H1 (cell line): ENCODE data around the gene TTC22. TPM values are rescaled to one million over a fixed set of nuclear protein-coding genes. Genes with fewer than 3 reads are reported as not detected.

Experiments used
- CTCF ChIA-PET: fragments of 300-600 bp; sonication (Branson Sonifier 250); formaldehyde crosslinking; loops from one replicate; lab custom pipeline; 2021; ENCODE audit not compliant: partially characterized antibody; lab: Charles Lee
- POLR2A ChIA-PET: fragments of 300-600 bp; sonication (Branson Sonifier 250); formaldehyde crosslinking; loops from one replicate; lab custom pipeline; 2021; ENCODE audit warnings: inconsistent platforms; ENCODE audit not compliant: partially characterized antibody; lab: Charles Lee
- DNase-seq, 2 experiments: peaks; one replicate each; pipeline versions ENCODE4 v3.0.0 to v3.0.0-alpha.2; 2010 to 2022; ENCODE audit warnings: low spot score in 2 of 2, low read depth in 1 of 2, mixed read lengths in 1 of 2
- FAIRE-seq: peaks from 2 replicates; lab custom pipeline; 2011; peaks lifted over from hg19 to GRCh38; lab: Jason Lieb, UNC
- H2AFZ ChIP-seq: 2 replicates; pipeline ENCODE4 v1.8.1; 2012; ENCODE audit warnings: low read length, inconsistent platforms
- H2AK5ac ChIP-seq: 2 replicates; pipeline ENCODE4 v1.6.1; 2013; ENCODE audit warnings: low read depth, low read length
- H2BK120ac ChIP-seq: replicated peaks from 2 replicates; pipeline ENCODE3; 2013; ENCODE audit warnings: low read depth, low read length, inconsistent platforms
- H2BK12ac ChIP-seq: 2 replicates; pipeline ENCODE4 v1.6.1; 2013; ENCODE audit warnings: low read depth, low read length
- H2BK15ac ChIP-seq: 2 replicates; pipeline ENCODE4 v1.6.1; 2013; ENCODE audit warnings: low read length
- H2BK20ac ChIP-seq: 2 replicates; pipeline ENCODE4 v1.6.1; 2013; ENCODE audit warnings: low read length
- H2BK5ac ChIP-seq: 2 replicates; pipeline ENCODE4 v1.6.1; 2013; ENCODE audit warnings: low read depth, low read length
- H3K14ac ChIP-seq: 2 replicates; pipeline ENCODE4 v1.6.1; 2013; ENCODE audit warnings: inconsistent platforms; ENCODE audit not compliant: insufficient read length
- H3K18ac ChIP-seq: 2 replicates; pipeline ENCODE4 v1.6.1; 2013; ENCODE audit warnings: low read length; ENCODE audit errors: extremely low read depth
- H3K23ac ChIP-seq: 2 replicates; pipeline ENCODE4 v1.6.1; 2013; ENCODE audit warnings: inconsistent platforms; ENCODE audit not compliant: insufficient read length
- H3K23me2 ChIP-seq: 2 replicates; pipeline ENCODE4 v1.6.1; 2013; ENCODE audit warnings: low read depth, low read length
- H3K27ac ChIP-seq: 2 replicates; pipeline ENCODE4 v1.6.1; 2011; ENCODE audit warnings: low read depth, low read length, inconsistent platforms
- H3K27me3 ChIP-seq, 4 experiments: replicated peaks in 1 of 4; 1 replicate in 1 of 4; 2 replicates in 3 of 4; pipeline versions ENCODE4 v1.6.1 to v1.8.1; 2011 to 2013; ENCODE audit warnings: low read length in 3 of 4, mild to moderate bottlenecking in 3 of 4, inconsistent platforms in 2 of 4, mixed read lengths in 2 of 4, moderate library complexity in 1 of 4; ENCODE audit not compliant: control insufficient read depth in 3 of 4, insufficient read depth in 3 of 4; ENCODE audit errors: extremely low read depth in 1 of 4
- H3K36me3 ChIP-seq, 4 experiments: 2 replicates each; pipeline versions ENCODE4 v1.6.1 to v1.8.1; 2011 to 2013; ENCODE audit warnings: mild to moderate bottlenecking in 4 of 4, low read length in 3 of 4, moderate library complexity in 2 of 4, control low read depth in 1 of 4, inconsistent platforms in 1 of 4; ENCODE audit not compliant: insufficient read depth in 4 of 4, control insufficient read depth in 2 of 4
- H3K4ac ChIP-seq: replicated peaks from 2 replicates; pipeline ENCODE3; 2013; ENCODE audit warnings: low read length, low read depth, mixed read lengths, inconsistent platforms; ENCODE audit not compliant: insufficient read length
- H3K4me1 ChIP-seq, 4 experiments: replicated peaks in 1 of 4; 1 replicate in 1 of 4; 2 replicates in 3 of 4; pipeline versions ENCODE4 v1.6.1 to v1.8.1; 2011 to 2013; ENCODE audit warnings: low read length in 3 of 4, inconsistent platforms in 2 of 4, mixed read lengths in 1 of 4; ENCODE audit not compliant: insufficient read depth in 4 of 4, control insufficient read depth in 3 of 4
- H3K4me2 ChIP-seq, 2 experiments: 2 replicates each; pipeline versions ENCODE4 v1.6.1 to v1.8.1; 2011 to 2013; ENCODE audit warnings: low read depth in 2 of 2, low read length in 2 of 2, control low read depth in 1 of 2, inconsistent platforms in 1 of 2, mild to moderate bottlenecking in 1 of 2; ENCODE audit not compliant: insufficient read depth in 1 of 2
- H3K4me3 ChIP-seq, 4 experiments: fragments of 200-600, 300-600 bp in 1 of 4; sonication (generic), shearing (Covaris generic), sonication (Bioruptor Twin) in 1 of 4; 2 replicates each; pipeline versions ENCODE4 v1.5.1 to v1.8.1; 2011 to 2016; ENCODE audit warnings: low read length in 4 of 4, low read depth in 3 of 4, control low read depth in 2 of 4, inconsistent platforms in 2 of 4, mild to moderate bottlenecking in 2 of 4, mixed read lengths in 1 of 4, moderate library complexity in 1 of 4; ENCODE audit not compliant: insufficient read depth in 2 of 4; ENCODE audit errors: extremely low read depth in 1 of 4
- H3K56ac ChIP-seq: replicated peaks from 2 replicates; pipeline ENCODE3; 2013; ENCODE audit warnings: low read depth, mild to moderate bottlenecking, mixed read lengths, low read length, inconsistent platforms; ENCODE audit not compliant: insufficient read length
- H3K79me1 ChIP-seq: 2 replicates; pipeline ENCODE4 v1.6.1; 2013; ENCODE audit warnings: low read depth, low read length, control low read depth
- H3K79me2 ChIP-seq, 2 experiments: 2 replicates each; pipeline versions ENCODE4 v1.6.1 to v1.8.1; 2012 to 2013; ENCODE audit warnings: low read length in 2 of 2, mild to moderate bottlenecking in 2 of 2, inconsistent platforms in 1 of 2; ENCODE audit not compliant: insufficient read depth in 2 of 2, control insufficient read depth in 1 of 2
- H3K9ac ChIP-seq, 4 experiments: replicated peaks in 1 of 4; 1 replicate in 1 of 4; 2 replicates in 3 of 4; pipeline versions ENCODE4 v1.6.1 to v1.8.1; 2011 to 2013; ENCODE audit warnings: low read depth in 3 of 4, low read length in 3 of 4, control low read depth in 2 of 4, mild to moderate bottlenecking in 2 of 4, moderate library complexity in 2 of 4, inconsistent platforms in 1 of 4; ENCODE audit errors: extremely low read depth in 1 of 4
- H3K9me3 ChIP-seq, 2 experiments: 2 replicates each; pipeline versions ENCODE4 v1.6.1 to v1.8.1; 2012 to 2013; ENCODE audit warnings: mild to moderate bottlenecking in 2 of 2, moderate library complexity in 2 of 2, control low read depth in 1 of 2, inconsistent platforms in 1 of 2, low read depth in 1 of 2, low read length in 1 of 2, mixed read lengths in 1 of 2; ENCODE audit not compliant: insufficient read depth in 2 of 2
- H4K20me1 ChIP-seq, 2 experiments: replicated peaks in 1 of 2; 2 replicates each; pipeline versions ENCODE3 to v1.8.1; 2011 to 2013; ENCODE audit warnings: inconsistent platforms in 2 of 2, low read length in 2 of 2, mild to moderate bottlenecking in 1 of 2; ENCODE audit not compliant: insufficient read depth in 2 of 2, control insufficient read depth in 1 of 2
- H4K5ac ChIP-seq: 2 replicates; pipeline ENCODE4 v1.6.1; 2013; ENCODE audit warnings: low read length, low read depth, mixed read lengths, inconsistent platforms; ENCODE audit not compliant: insufficient read length
- H4K8ac ChIP-seq: 2 replicates; pipeline ENCODE4 v1.8.0; 2013; ENCODE audit warnings: mild to moderate bottlenecking, moderate library complexity, low read length, inconsistent platforms; ENCODE audit not compliant: insufficient read depth; ENCODE audit errors: extremely low read depth
- H4K91ac ChIP-seq: replicated peaks from 2 replicates; pipeline ENCODE3; 2013; ENCODE audit warnings: low read length, mixed read lengths, inconsistent platforms; ENCODE audit not compliant: insufficient read length
- BACH1 ChIP-seq: IDR thresholded peaks from 2 replicates; pipeline ENCODE4 v1.6.1; 2012; ENCODE audit warnings: low read length, improper control_type of control experiment
- CHD1 ChIP-seq: IDR thresholded peaks from 2 replicates; pipeline ENCODE4 v1.6.1; 2012; ENCODE audit warnings: low read depth, low read length, improper control_type of control experiment
- CHD2 ChIP-seq: IDR thresholded peaks from 2 replicates; pipeline ENCODE4 v1.6.1; 2012; ENCODE audit warnings: low read length, improper control_type of control experiment
- EGR1 ChIP-seq: IDR thresholded peaks from 2 replicates; pipeline ENCODE4 v1.6.1; 2011; ENCODE audit warnings: low read depth, low read length, borderline replicate concordance
- EZH2 ChIP-seq: fragments of 200-600 bp; sonication (generic); IDR thresholded peaks from 2 replicates; pipeline ENCODE4 v1.7.1; 2012; ENCODE audit warnings: low read depth, mild to moderate bottlenecking, moderate library complexity, low read length, inconsistent platforms; ENCODE audit not compliant: severe bottlenecking
- HDAC6 ChIP-seq: IDR thresholded peaks from one replicate; pipeline ENCODE4 v1.7.1; 2012; ENCODE audit warnings: low read depth, mild to moderate bottlenecking, inconsistent platforms, low read length, moderate library complexity
- MAX ChIP-seq: IDR thresholded peaks from 2 replicates; pipeline ENCODE4 v1.6.1; 2012; ENCODE audit warnings: inconsistent platforms
- POLR2AphosphoS5 ChIP-seq: IDR thresholded peaks from 2 replicates; pipeline ENCODE4 v1.6.1; 2011; ENCODE audit warnings: low read depth, low read length
- SP1 ChIP-seq: IDR thresholded peaks from 2 replicates; pipeline ENCODE4 v1.6.1; 2011; ENCODE audit warnings: low read depth, low read length
- SUZ12 ChIP-seq: fragments of 200-600 bp; sonication (generic); IDR thresholded peaks from 2 replicates; pipeline ENCODE4 v1.6.1; 2012; ENCODE audit warnings: mild to moderate bottlenecking, inconsistent platforms, low read length, moderate library complexity, mixed read lengths
- TAF7 ChIP-seq: optimal IDR thresholded peaks from 2 replicates; pipeline ENCODE3; 2011; ENCODE audit warnings: low read depth, mild to moderate bottlenecking, inconsistent platforms, low read length, moderate library complexity, borderline replicate concordance
- TCF12 ChIP-seq: IDR thresholded peaks from 2 replicates; pipeline ENCODE4 v1.6.1; 2011; ENCODE audit warnings: low read depth, mild to moderate bottlenecking, low read length
- WGBS, 2 experiments: shearing (Covaris generic) in 1 of 2; methylation state at CpG; one replicate each; pipeline versions ENCODE4 v1.1.6 to v1.1.7; 2013 to 2015; ENCODE audit warnings: low lambda C conversion rate in 2 of 2, mixed read lengths in 2 of 2, inconsistent platforms in 1 of 2, low coverage in 1 of 2, missing lambda C conversion rate in 1 of 2; ENCODE audit not compliant: insufficient replicate concordance in 2 of 2, insufficient coverage in 1 of 2, insufficient read length in 1 of 2; ENCODE audit errors: extremely low coverage in 1 of 2, missing lambda C conversion rate in 1 of 2; 5-methylcytosine and 5-hydroxymethylcytosine counted together
- polyA plus RNA-seq, 7 experiments: library from polyadenylated mRNA; depleted of rRNA in 3 of 7; stranded (reverse) in 5 of 7; unstranded in 2 of 7; fragments of >200 nt in 5 of 7; fragments of 200-250 nt in 2 of 7; gene quantifications; 1 replicate in 5 of 7; 2 replicates in 1 of 7; 4 replicates in 1 of 7; pipeline versions ENCODE4 v1.2.1 to v1.2.3, GENCODE V29; 2011 to 2013; ENCODE audit warnings: missing spikeins in 2 of 7, mixed read lengths in 2 of 7
- total RNA-seq: library from RNA; stranded (reverse); fragmentation: NEBNext Ultra II Directional; extraction: Animal tissue kit (Norgen Biotek cat#: 25700); gene quantifications from 2 replicates; pipeline ENCODE4 v1.2.1, GENCODE V29; 2021

The TTC22 gene
- total and polyA plus RNA-seq, 2 of the 8 experiments (the other 6 are each of a cell fraction or from before 2014, with no cell fraction given) = 1.00 to 1.6 TPM

- no peak for FAIRE-seq
Measured at GRCh38 chr1:54742282-54742681, 58.8 kb downstream of the TTC22 start.

More at GRCh38 chr1:54742282-54742681, 58.8 kb downstream of the TTC22 start:
- H3K9me3 ChIP-seq = no peaks in the 10 kb centered on the region
- H2BK20ac ChIP-seq = no peak overlapping the region
- no peak overlapping the region for H3K4ac ChIP-seq
- no peak overlapping the region for H3K4me3 ChIP-seq
- H4K5ac ChIP-seq = no peak overlapping the region
- no peak for TF ChIP-seq SUZ12
- no peak for TF ChIP-seq BACH1
- TF ChIP-seq TAF7 = no peak
- no peak for TF ChIP-seq EZH2
- no peak for TF ChIP-seq CHD2
- no peak for TF ChIP-seq POLR2AphosphoS5
- no peak for TF ChIP-seq CHD1
- no peak for TF ChIP-seq EGR1
- no peak for TF ChIP-seq HDAC6
- no peak for TF ChIP-seq MAX
- TF ChIP-seq SP1 = no peak
- TF ChIP-seq TCF12 = no peak
- no peak overlapping the region for H2BK12ac ChIP-seq
- peaks cover 6 to 35% (median 24%) of the 10 kb centered on the region in 4 experiments; a peak in 7 of 8 replicates for H3K36me3 ChIP-seq
- H3K4me1 ChIP-seq = no peaks in the 10 kb centered on the region
- H2AFZ ChIP-seq = no peak overlapping the region
- no peak overlapping the region for H3K14ac ChIP-seq
- no peaks in the 10 kb centered on the region for H3K79me2 ChIP-seq
- CTCF ChIA-PET = interaction anchor here (0.5 to 1.3 kb wide), 4 partner anchors 13 to 594 kb away, joined by 3 to 5 read pairs (median 4); partner anchors contain the start of gene TTC22
- H3K79me1 ChIP-seq = no peaks in the 10 kb centered on the region
- 90% methylated on average over 4 of the region's 4 CpGs; no CpG with 5 or more reads in 1 of the 2 experiments for WGBS, 2 experiments
- no peak overlapping the region for H4K8ac ChIP-seq
- no peak overlapping the region for H3K4me2 ChIP-seq
- H3K56ac ChIP-seq = no peak overlapping the region
- no peak overlapping the region for H2BK5ac ChIP-seq
- H3K27me3 ChIP-seq = no peaks in the 10 kb centered on the region
- DNase-seq = no peak
- H3K9ac ChIP-seq = no peak overlapping the region
- H2BK15ac ChIP-seq = no peak overlapping the region
- POLR2A ChIA-PET = interaction anchor here (1.3 to 1.8 kb wide), 3 partner anchors 10 to 50 kb away, joined by 3 to 5 read pairs (median 4); partner anchors contain the start of gene TTC4
- no peak overlapping the region for H3K18ac ChIP-seq
- peaks cover 0 to 9% of the 10 kb centered on the region in 2 experiments for H4K20me1 ChIP-seq
- no peak overlapping the region for H2AK5ac ChIP-seq
- no peak overlapping the region for H3K27ac ChIP-seq
- H2BK120ac ChIP-seq = no peak overlapping the region
- H3K23me2 ChIP-seq = no peaks in the 10 kb centered on the region
- H4K91ac ChIP-seq = no peak overlapping the region
- no peak overlapping the region for H3K23ac ChIP-seq
